PC-9 (cell line): Measurements from ENCODE around the gene SEC16A. TPM values are rescaled to one million over a fixed set of nuclear protein-coding genes. Genes with fewer than 3 reads are reported as not detected.

Source experiments
- BruUV-seq: library from RNA; stranded (reverse); fragments of 400-500 nt; replicated peaks from 2 replicates; lab custom pipeline; 2021; lab: Mats Ljungman, UMichigan
- CTCF ChIA-PET: fragments of 300-600 bp; sonication (Branson Sonifier 250); formaldehyde crosslinking; loops from one replicate; lab custom pipeline; 2022; ENCODE audit warnings: antibody characterized with exemption; lab: Charles Lee
- POLR2A ChIA-PET: fragments of 300-600 bp; sonication (Branson Sonifier 250); formaldehyde crosslinking; loops from one replicate; lab custom pipeline; 2022; ENCODE audit warnings: antibody characterized with exemption; ENCODE audit not compliant: unreplicated experiment; lab: Charles Lee
- DNase-seq, 2 experiments: peaks; one replicate each; pipeline versions ENCODE4 v3.0.0 to v3.0.0-alpha.2; 2015 to 2022; ENCODE audit warnings: mixed read lengths in 1 of 2
- H2AFZ ChIP-seq: fragments of 200-600 bp; sonication (generic); 2 replicates; pipeline ENCODE4 v1.8.1; 2017; ENCODE audit warnings: antibody characterized with exemption
- H3F3A ChIP-seq: fragments of 200-600 bp; sonication (generic); 2 replicates; pipeline ENCODE4 v1.8.1; 2017; ENCODE audit warnings: antibody characterized with exemption, mild to moderate bottlenecking, low read depth; ENCODE audit not compliant: insufficient read depth
- H3K27ac ChIP-seq: fragments of 200-600 bp; sonication (generic); 2 replicates; pipeline ENCODE4 v1.6.1; 2016; ENCODE audit warnings: mixed run types
- H3K27me3 ChIP-seq: fragments of 200-600 bp; sonication (generic); 2 replicates; pipeline ENCODE4 v1.6.1; 2016; ENCODE audit warnings: low read depth, mixed run types; ENCODE audit not compliant: insufficient read depth
- H3K36me3 ChIP-seq: fragments of 200-600 bp; sonication (generic); 2 replicates; pipeline ENCODE4 v1.6.1; 2016; ENCODE audit warnings: low read depth, mixed run types
- H3K4me1 ChIP-seq: fragments of 200-600 bp; sonication (generic); replicated peaks from 2 replicates; pipeline ENCODE4 v1.6.1; 2016; ENCODE audit warnings: mixed run types; ENCODE audit not compliant: insufficient read depth
- H3K4me2 ChIP-seq: fragments of 200-600 bp; sonication (generic); 2 replicates; pipeline ENCODE4 v1.6.1; 2017; ENCODE audit warnings: mixed run types
- H3K4me3 ChIP-seq: fragments of 200-600 bp; sonication (generic); 2 replicates; pipeline ENCODE4 v1.6.1; 2016; ENCODE audit warnings: mixed run types
- H3K79me2 ChIP-seq: fragments of 200-600 bp; sonication (generic); 2 replicates; pipeline ENCODE4 v1.6.1; 2017; ENCODE audit warnings: low read depth, mixed run types
- H3K9me2 ChIP-seq: fragments of 200-600 bp; sonication (generic); 2 replicates; pipeline ENCODE4 v1.8.1; 2017; ENCODE audit warnings: mild to moderate bottlenecking; ENCODE audit not compliant: insufficient read depth
- H3K9me3 ChIP-seq: fragments of 200-600 bp; sonication (generic); 2 replicates; pipeline ENCODE4 v1.8.1; 2016; ENCODE audit warnings: low read depth; ENCODE audit not compliant: insufficient read depth
- H4K20me1 ChIP-seq: fragments of 200-600 bp; sonication (generic); 2 replicates; pipeline ENCODE4 v1.8.1; 2017; ENCODE audit not compliant: insufficient read depth
- EZH2 ChIP-seq: fragments of 200-600 bp; sonication (generic); IDR thresholded peaks from 2 replicates; pipeline ENCODE4 v1.8.0; 2017; ENCODE audit warnings: antibody characterized with exemption, low read depth
- intact Hi-C: fragments of 100-400 bp; cut with micrococcal nuclease; formaldehyde crosslinking; loops from one replicate; pipeline ENCODE4 v1.10.0; 2022; ENCODE audit not compliant: unreplicated experiment
- total RNA-seq: library from RNA; stranded (reverse); gene quantifications from 2 replicates; pipeline ENCODE4 v1.2.3, GENCODE V29; 2021
- TF ChIP-seq, protein P1 (sequence below): fragments of 200-600 bp; sonication (generic); conservative IDR thresholded peaks from 2 replicates; pipeline ENCODE4 v1.6.1; 2017; ENCODE audit warnings: mixed run types, antibody characterized with exemption, mild to moderate bottlenecking, moderate library complexity

Gene SEC16A
- total RNA-seq, 1 experiment from 2014 or later: 81.8 TPM

- no peak for DNase-seq
- H3K4me3 ChIP-seq: no peak overlapping the region
- TF ChIP-seq EZH2: no peak
- TF ChIP-seq, protein P1, sequence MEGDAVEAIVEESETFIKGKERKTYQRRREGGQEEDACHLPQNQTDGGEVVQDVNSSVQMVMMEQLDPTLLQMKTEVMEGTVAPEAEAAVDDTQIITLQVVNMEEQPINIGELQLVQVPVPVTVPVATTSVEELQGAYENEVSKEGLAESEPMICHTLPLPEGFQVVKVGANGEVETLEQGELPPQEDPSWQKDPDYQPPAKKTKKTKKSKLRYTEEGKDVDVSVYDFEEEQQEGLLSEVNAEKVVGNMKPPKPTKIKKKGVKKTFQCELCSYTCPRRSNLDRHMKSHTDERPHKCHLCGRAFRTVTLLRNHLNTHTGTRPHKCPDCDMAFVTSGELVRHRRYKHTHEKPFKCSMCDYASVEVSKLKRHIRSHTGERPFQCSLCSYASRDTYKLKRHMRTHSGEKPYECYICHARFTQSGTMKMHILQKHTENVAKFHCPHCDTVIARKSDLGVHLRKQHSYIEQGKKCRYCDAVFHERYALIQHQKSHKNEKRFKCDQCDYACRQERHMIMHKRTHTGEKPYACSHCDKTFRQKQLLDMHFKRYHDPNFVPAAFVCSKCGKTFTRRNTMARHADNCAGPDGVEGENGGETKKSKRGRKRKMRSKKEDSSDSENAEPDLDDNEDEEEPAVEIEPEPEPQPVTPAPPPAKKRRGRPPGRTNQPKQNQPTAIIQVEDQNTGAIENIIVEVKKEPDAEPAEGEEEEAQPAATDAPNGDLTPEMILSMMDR: no peak
- H3K9me3 ChIP-seq: no peaks in the 10 kb centered on the region
- no peaks in the 10 kb centered on the region for H3K36me3 ChIP-seq
- CTCF ChIA-PET: no interaction called here
- H4K20me1 ChIP-seq: no peaks in the 10 kb centered on the region; the same call in 1 of the 2 replicates
- no TSS peak for BruUV-seq
- no peak overlapping the region for H2AFZ ChIP-seq
- intact Hi-C loops: no loop called here
- H3K4me1 ChIP-seq: no peaks in the 10 kb centered on the region
- H3K27ac ChIP-seq: no peak overlapping the region
- no peak overlapping the region for H3K4me2 ChIP-seq
- H3K9me2 ChIP-seq: no peaks in the 10 kb centered on the region
- H3F3A ChIP-seq: no peaks in the 10 kb centered on the region
- no peaks in the 10 kb centered on the region for H3K27me3 ChIP-seq
- POLR2A ChIA-PET: no interaction called here
- H3K79me2 ChIP-seq: no peaks in the 10 kb centered on the region
Observed at GRCh38 chr9:136513191-136513590, 30.4 kb upstream of the SEC16A start.

- intact Hi-C loops: no loop called here
- H3K4me1 ChIP-seq: no peaks in the 10 kb centered on the region
- no peaks in the 10 kb centered on the region for H3K9me3 ChIP-seq
- no peaks in the 10 kb centered on the region for H3K27me3 ChIP-seq
- POLR2A ChIA-PET: no interaction called here
- H3K36me3 ChIP-seq: no peaks in the 10 kb centered on the region
- no peak overlapping the region for H3K4me2 ChIP-seq
- no peak for TF ChIP-seq EZH2
- TF ChIP-seq, protein P1: no peak
- H3K9me2 ChIP-seq: no peaks in the 10 kb centered on the region
- no peaks in the 10 kb centered on the region for H3K79me2 ChIP-seq
- H3F3A ChIP-seq: no peaks in the 10 kb centered on the region
- H3K4me3 ChIP-seq: no peak overlapping the region
- no TSS peak for BruUV-seq
- H3K27ac ChIP-seq: no peak overlapping the region
- H2AFZ ChIP-seq: no peak overlapping the region
- CTCF ChIA-PET: no interaction called here
- no peak for DNase-seq
- H4K20me1 ChIP-seq: no peaks in the 10 kb centered on the region; the same call in 1 of the 2 replicates
Observed at GRCh38 chr9:136512651-136513071, 29.8 kb upstream of the SEC16A start.

DNA sequence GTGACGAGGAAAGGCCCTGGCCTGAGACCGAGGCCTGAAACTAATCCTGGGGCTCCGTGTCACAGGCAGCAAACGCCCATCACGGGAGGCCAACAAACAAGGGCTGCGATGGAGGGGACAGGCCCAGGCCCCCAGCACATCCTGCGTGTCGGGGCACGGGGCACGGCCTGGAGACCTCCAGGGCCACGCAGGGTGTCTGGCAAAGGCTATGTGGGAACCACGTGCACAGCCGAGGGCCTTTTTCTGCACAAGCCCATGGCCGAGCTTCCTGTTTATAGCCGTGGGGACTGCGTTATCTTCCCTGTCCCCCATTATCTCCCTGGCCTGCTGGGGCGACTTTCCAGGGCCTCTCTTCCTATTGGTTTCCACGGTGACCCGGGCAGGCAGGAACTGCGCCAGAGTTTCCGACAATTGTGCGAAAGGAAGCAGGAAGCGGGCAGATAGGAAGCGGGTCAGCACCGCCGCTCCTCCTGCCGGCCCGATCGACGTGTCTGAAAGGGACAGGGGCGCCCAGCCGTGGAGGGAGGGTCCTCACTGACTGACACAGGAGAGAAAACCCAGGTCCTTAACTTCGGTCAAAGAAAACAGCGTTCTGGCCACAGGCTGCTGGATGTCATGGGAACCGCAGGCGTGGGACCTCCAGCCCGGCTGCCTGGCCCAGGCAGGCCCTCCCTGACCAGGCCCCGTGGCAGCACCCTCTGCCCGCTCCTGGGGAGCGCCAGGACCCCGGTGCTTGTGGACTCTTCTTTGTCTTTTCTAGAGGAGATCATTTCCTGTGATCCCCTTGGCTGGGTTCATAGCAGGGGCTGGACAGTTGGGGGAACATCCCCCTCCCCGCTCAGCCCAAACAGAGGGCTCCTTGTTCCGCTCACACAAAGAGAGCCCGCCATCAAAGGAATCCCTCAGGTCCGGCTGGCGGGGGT lies 29.1 kb upstream of the SEC16A start:
- Histone ChIP-seq H3K36me3 (no peaks in the 10 kb centered on the region), H3K79me2 (no peaks in the 10 kb centered on the region)

More for the DNA sequence above, 29.1 kb upstream of the SEC16A start:
- no peaks in the 10 kb centered on the region for H3K9me2 ChIP-seq
- H3K4me2 ChIP-seq: no peak overlapping the region
- H4K20me1 ChIP-seq: no peaks in the 10 kb centered on the region; the same call in 1 of the 2 replicates
- ChIA-PET CTCF (no interaction called here), POLR2A (no interaction called here)
- no TSS peak for BruUV-seq
- no peaks in the 10 kb centered on the region for H3F3A ChIP-seq
- no peak for TF ChIP-seq EZH2
- TF ChIP-seq, protein P1: no peak
- H3K4me1 ChIP-seq: no peaks in the 10 kb centered on the region
- no peak overlapping the region for H3K4me3 ChIP-seq
- intact Hi-C loops: no loop called here
- H3K27me3 ChIP-seq: no peaks in the 10 kb centered on the region
- no peak overlapping the region for H3K27ac ChIP-seq
- no peaks in the 10 kb centered on the region for H3K9me3 ChIP-seq
- H2AFZ ChIP-seq: no peak overlapping the region
- DNase-seq: no peak
